ENCODE data around the gene ABHD8.

Gene ABHD8

DNA sequence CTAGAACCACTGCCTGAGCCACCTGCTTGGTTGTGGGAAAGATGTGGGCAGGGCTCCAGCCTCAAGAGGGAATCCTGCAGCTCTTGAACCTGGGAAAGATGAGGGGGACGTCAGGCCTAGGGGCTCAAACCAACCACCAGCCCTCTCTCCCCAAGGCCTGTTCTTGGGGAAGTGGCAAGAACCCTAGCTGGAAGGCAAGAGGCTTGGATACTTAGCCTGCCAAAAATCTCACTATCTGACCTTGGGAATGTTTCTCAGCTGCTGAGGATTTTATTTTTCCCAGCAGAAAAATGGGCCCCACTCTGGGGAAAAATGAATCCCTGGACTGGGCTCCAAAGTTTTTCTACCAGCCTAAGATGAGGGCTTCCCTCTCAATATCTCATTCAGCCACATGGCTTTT is 43.3 kb downstream of the ABHD8 start:
- H3K27ac ChIP-seq (ENCODE audit: low read depth, low read length): no peak overlapping the region
- H3K36me3 ChIP-seq (ENCODE audit: control insufficient read depth, insufficient read depth, low read length): peaks cover 4% of the 10 kb centered on the region; the same call in 1 of the 2 replicates
- no peak overlapping the region for H3K9ac ChIP-seq (ENCODE audit: low read depth, low read length)
- H3K9me3 ChIP-seq (ENCODE audit: control insufficient read depth, insufficient read depth, low read length): peaks cover 11% of the 10 kb centered on the region
- no peak overlapping the region for H3K4me3 ChIP-seq (ENCODE audit: low read depth, low read length)
- peaks cover 6% of the 10 kb centered on the region; the same call in 1 of the 2 replicates for H3K4me1 ChIP-seq (ENCODE audit: control insufficient read depth, insufficient read depth, low read length)
- no peaks in the 10 kb centered on the region for H3K27me3 ChIP-seq (ENCODE audit: control insufficient read depth, insufficient read depth, low read length)

DNA sequence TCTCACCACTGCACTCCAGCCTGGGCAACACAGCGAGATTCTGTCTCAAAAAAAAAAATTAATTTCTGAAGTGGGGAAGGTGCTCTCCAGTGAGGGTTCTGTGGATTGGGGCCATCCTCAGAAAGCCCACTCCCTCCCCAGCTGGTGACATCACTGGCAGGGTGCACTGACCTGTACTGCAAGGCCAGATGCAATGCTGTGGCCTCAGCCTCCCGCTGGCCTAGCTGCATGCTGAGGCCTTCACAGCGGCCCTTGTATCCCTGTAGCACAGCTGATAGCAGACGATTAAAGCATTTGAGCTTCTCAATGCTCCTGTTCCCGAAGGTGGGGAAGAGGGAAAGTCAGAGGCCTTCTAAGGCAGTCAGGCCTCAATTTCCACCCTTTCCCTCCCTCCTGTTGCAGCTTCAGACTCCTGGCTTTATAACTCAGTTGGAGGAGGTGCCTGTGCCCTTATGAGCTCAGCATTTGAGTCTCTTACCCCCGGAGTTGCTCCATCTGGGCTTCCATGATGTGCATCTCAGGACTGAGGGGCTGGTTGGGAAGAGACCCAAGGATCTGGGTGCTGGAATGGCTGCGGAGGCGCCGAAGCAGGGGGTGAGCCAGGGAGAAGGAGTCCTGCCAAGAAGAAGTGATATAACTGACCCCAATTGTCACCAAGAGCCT is 44.0 kb downstream of the ABHD8 start:
- H3K9ac ChIP-seq (ENCODE audit: low read depth, low read length): no peak overlapping the region
- no peaks in the 10 kb centered on the region for H3K27me3 ChIP-seq (ENCODE audit: control insufficient read depth, insufficient read depth, low read length)
- H3K4me3 ChIP-seq (ENCODE audit: low read depth, low read length): no peak overlapping the region

DNA sequence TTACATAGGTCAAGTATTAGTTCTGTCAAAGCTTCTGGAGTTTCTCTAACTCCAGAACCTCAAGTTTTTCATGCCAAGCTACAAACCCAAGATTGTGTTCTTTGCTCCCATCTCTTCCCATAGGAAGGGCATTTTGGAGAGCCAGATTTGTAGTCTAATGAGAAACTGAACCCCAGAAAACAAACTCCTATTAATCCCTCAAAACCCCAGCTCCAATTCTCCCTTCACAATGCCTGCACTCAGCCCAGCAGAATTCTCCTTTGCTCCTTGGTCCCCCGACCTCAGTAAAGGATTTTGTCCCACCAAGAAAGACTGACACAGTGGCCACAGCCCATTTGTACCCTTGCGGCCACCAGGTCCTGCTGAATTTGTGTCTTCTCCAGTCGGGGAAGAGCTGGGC is 47.1 kb downstream of the ABHD8 start:
- H3K9me3 ChIP-seq (ENCODE audit: control insufficient read depth, insufficient read depth, low read length): peaks cover 11% of the 10 kb centered on the region
- H3K4me1 ChIP-seq (ENCODE audit: control insufficient read depth, insufficient read depth, low read length): no peaks in the 10 kb centered on the region
- H3K27ac ChIP-seq (ENCODE audit: low read depth, low read length): no peak overlapping the region
- H3K4me3 ChIP-seq (ENCODE audit: low read depth, low read length): no peak overlapping the region
- H3K36me3 ChIP-seq (ENCODE audit: control insufficient read depth, insufficient read depth, low read length): peaks cover 7% of the 10 kb centered on the region; the same call in 1 of the 2 replicates
- H3K27me3 ChIP-seq (ENCODE audit: control insufficient read depth, insufficient read depth, low read length): no peaks in the 10 kb centered on the region
- H3K9ac ChIP-seq (ENCODE audit: low read depth, low read length): no peak overlapping the region

More for the DNA sequence above, 44.0 kb downstream of the ABHD8 start:
- Histone ChIP-seq H3K4me1 (ENCODE audit: control insufficient read depth, insufficient read depth, low read length) (peaks cover 2% of the 10 kb centered on the region; the same call in 1 of the 2 replicates), H3K27ac (ENCODE audit: low read depth, low read length) (no peak overlapping the region), H3K36me3 (ENCODE audit: control insufficient read depth, insufficient read depth, low read length) (peaks cover 4% of the 10 kb centered on the region; the same call in 1 of the 2 replicates), H3K9me3 (ENCODE audit: control insufficient read depth, insufficient read depth, low read length) (peaks cover 11% of the 10 kb centered on the region)

DNA sequence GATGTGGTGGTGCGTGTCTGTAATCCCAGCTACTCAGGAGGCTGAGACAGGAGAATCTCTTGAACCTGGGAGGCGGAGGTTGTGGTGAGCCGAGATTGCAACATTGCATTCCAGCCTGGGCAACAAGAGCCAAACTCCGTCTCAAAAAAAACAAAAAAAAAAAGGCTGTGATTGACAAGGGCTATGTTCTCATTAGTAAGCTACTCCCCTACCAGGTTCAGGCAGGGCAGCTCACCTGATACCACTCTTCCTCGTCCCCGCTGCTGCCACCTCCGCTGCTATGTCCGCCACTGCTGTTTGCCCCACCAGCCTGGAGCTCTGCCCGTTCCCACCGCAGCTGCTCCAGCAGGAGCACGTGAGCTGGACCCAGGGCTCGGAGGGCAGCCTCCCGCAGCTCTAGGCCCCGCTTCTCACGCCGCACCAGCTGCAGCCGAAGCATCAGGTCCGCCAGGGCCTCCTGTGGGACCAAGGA is 48.0 kb downstream of the ABHD8 start:
- no peaks in the 10 kb centered on the region for H3K27me3 ChIP-seq (ENCODE audit: control insufficient read depth, insufficient read depth, low read length)
- H3K9ac ChIP-seq (ENCODE audit: low read depth, low read length): no peak overlapping the region
- H3K4me1 ChIP-seq (ENCODE audit: control insufficient read depth, insufficient read depth, low read length): no peaks in the 10 kb centered on the region
- no peak overlapping the region for H3K4me3 ChIP-seq (ENCODE audit: low read depth, low read length)
- peaks cover 11% of the 10 kb centered on the region for H3K9me3 ChIP-seq (ENCODE audit: control insufficient read depth, insufficient read depth, low read length)
- H3K27ac ChIP-seq (ENCODE audit: low read depth, low read length): no peak overlapping the region
- peaks cover 7% of the 10 kb centered on the region; the same call in 1 of the 2 replicates for H3K36me3 ChIP-seq (ENCODE audit: control insufficient read depth, insufficient read depth, low read length)

DNA sequence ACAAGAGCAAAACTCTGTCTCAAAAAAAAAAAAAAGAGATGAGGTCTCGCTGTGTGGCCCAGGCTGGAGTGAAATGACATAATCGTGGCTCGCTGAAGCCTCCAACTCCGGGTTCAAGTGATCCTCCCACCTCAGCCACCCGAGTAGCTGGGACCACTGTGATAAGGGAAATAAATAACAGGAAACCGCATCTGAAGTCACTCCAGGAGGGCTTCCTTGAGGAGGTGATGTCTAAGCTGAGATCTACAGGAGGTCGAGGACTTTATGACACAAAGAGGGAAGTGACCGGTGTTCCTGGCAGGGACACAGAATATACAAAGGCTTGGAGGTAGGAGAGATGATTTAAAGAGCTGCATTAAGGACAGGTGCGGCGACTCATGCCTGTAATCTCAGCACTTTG is 48.6 kb downstream of the ABHD8 start:
- no peak overlapping the region for H3K27ac ChIP-seq (ENCODE audit: low read depth, low read length)
- no peak overlapping the region for H3K9ac ChIP-seq (ENCODE audit: low read depth, low read length)
- peaks cover 7% of the 10 kb centered on the region; the same call in 1 of the 2 replicates for H3K36me3 ChIP-seq (ENCODE audit: control insufficient read depth, insufficient read depth, low read length)
- no peak overlapping the region for H3K4me3 ChIP-seq (ENCODE audit: low read depth, low read length)
- H3K27me3 ChIP-seq (ENCODE audit: control insufficient read depth, insufficient read depth, low read length): no peaks in the 10 kb centered on the region
- no peaks in the 10 kb centered on the region for H3K4me1 ChIP-seq (ENCODE audit: control insufficient read depth, insufficient read depth, low read length)
- peaks cover 8% of the 10 kb centered on the region for H3K9me3 ChIP-seq (ENCODE audit: control insufficient read depth, insufficient read depth, low read length)

DNA sequence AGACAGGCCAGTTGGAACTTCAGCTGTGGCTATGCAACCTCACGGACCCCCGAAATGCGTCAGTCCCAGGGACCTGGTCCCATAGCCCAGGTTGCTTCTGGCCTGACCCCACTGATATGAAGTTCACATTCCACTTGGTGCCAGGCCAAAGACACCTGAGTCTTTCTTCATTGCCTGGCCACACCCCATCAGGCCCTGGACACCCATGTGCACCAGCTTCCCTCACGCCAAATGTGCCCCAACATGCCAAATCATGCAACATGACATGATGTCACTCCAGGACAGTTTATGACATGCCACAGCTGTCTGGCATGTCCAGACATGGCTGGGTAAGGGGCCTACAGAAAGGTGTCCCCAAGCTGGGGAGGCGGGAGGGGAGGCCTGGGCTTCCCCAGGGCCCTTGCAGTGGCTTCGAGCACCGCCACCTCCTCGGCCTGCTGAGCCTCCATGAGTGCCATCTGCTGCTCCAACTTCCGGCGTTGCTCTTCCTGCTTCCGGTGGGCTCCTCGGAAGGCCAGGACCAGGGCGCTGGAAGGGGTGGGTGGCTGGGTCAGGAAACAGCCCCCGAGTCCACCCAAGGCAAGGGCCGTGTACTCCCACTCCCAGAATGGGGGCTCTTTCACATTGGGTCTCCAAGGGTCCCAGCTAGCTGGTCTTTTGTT is 53.2 kb downstream of the ABHD8 start:
- Histone ChIP-seq H3K4me3 (ENCODE audit: low read depth, low read length) (no peak overlapping the region), H3K27me3 (ENCODE audit: control insufficient read depth, insufficient read depth, low read length) (no peaks in the 10 kb centered on the region), H3K4me1 (ENCODE audit: control insufficient read depth, insufficient read depth, low read length) (peaks cover 27% of the 10 kb centered on the region), H3K9me3 (ENCODE audit: control insufficient read depth, insufficient read depth, low read length) (no peaks in the 10 kb centered on the region), H3K9ac (ENCODE audit: low read depth, low read length) (no peak overlapping the region), H3K36me3 (ENCODE audit: control insufficient read depth, insufficient read depth, low read length) (0 out of 2 replicates have a peak, but pooled peaks cover 3% of the 10 kb centered on the region), H3K27ac (ENCODE audit: low read depth, low read length) (no peak overlapping the region)

DNA sequence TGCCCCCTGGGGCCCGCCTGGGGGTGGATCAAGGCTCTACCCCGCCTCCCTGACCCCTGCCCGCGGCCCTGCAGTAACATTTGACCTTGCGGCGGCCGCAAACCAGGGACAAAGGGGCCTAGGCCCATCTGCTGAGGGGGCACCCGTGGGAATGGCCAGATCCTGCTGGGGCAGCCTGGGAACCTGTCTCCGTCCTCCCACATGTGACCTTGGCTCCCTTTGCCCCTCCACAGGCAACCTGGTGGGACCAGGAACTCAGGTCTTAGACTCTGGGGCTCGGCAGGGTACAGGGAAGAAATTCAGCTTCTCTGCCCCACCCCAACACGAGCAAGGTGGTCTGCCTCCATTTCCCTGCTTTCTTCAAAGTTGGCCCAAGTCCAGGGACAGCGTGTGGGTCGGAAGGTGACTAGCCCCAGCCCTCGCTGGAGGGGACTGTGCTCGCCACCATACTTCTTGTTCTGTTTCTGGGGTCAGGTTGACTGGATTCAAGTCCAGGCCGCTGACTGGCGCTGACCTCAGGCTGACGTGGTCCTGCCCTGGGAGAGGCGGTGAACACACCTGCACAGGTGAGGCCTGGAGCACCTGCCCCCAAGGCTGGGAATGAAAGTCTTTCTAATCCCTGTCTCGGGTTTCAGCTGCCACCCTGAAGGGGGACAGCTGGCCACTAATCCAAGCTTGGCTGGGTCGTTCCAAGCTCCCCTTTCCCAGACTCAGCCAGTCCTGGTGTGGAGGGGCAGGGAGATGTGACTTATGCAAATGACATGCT is 55.0 kb downstream of the ABHD8 start:
- Histone ChIP-seq H3K9me3 (ENCODE audit: control insufficient read depth, insufficient read depth, low read length) (no peaks in the 10 kb centered on the region), H3K27me3 (ENCODE audit: control insufficient read depth, insufficient read depth, low read length) (no peaks in the 10 kb centered on the region), H3K36me3 (ENCODE audit: control insufficient read depth, insufficient read depth, low read length) (0 out of 2 replicates have a peak, but pooled peaks cover 3% of the 10 kb centered on the region), H3K27ac (ENCODE audit: low read depth, low read length) (peak overlapping the region; percentile 96), H3K4me1 (ENCODE audit: control insufficient read depth, insufficient read depth, low read length) (peaks cover 27% of the 10 kb centered on the region), H3K9ac (ENCODE audit: low read depth, low read length) (peak overlapping the region; percentile 33), H3K4me3 (ENCODE audit: low read depth, low read length) (peak overlapping the region; percentile 42)

DNA sequence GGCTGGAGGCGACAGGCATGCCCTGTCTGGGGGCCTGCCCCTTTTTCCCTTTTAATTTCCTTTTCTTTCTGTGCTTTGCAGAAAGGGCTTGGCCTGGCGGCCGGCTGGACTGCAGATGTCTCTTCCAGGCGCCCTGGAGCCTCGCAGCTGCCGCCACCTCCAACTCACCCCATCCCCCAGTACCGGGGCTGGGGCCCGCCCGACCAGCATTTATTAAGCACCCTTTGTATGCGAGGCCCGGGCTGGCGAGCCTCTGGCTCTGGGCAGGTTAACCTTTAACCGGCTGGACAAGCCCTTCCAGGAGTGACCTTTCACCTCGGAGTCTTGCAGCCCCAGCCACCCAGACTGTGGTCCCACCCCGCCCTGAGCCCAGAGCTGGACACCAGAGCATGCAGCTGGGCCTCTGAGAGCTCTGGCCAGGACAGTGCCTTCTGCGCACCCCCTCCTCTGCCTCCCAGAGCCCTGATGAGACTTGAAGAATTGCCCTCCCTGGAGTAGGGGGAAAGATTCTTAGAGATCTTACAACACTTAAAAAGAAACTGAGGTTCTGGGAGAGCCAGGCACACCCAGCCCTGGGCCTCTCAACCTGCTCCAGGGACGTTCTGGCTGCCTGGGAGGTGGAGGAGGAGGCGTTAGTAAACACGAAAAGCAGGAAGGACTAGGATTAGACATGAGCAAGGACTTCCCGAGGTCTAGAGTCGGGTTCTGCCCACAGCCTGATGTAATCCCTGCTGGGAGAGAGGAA is 56.4 kb downstream of the ABHD8 start:
- Histone ChIP-seq H3K9me3 (ENCODE audit: control insufficient read depth, insufficient read depth, low read length) (no peaks in the 10 kb centered on the region), H3K9ac (ENCODE audit: low read depth, low read length) (0 out of 2 replicates have a peak overlapping the region, but pooled peaks have one; percentile 75), H3K36me3 (ENCODE audit: control insufficient read depth, insufficient read depth, low read length) (0 out of 2 replicates have a peak, but pooled peaks cover 3% of the 10 kb centered on the region), H3K27me3 (ENCODE audit: control insufficient read depth, insufficient read depth, low read length) (no peaks in the 10 kb centered on the region), H3K4me3 (ENCODE audit: low read depth, low read length) (peak overlapping the region; percentile 71), H3K4me1 (ENCODE audit: control insufficient read depth, insufficient read depth, low read length) (peaks cover 27% of the 10 kb centered on the region), H3K27ac (ENCODE audit: low read depth, low read length) (peak overlapping the region; percentile 96)

DNA sequence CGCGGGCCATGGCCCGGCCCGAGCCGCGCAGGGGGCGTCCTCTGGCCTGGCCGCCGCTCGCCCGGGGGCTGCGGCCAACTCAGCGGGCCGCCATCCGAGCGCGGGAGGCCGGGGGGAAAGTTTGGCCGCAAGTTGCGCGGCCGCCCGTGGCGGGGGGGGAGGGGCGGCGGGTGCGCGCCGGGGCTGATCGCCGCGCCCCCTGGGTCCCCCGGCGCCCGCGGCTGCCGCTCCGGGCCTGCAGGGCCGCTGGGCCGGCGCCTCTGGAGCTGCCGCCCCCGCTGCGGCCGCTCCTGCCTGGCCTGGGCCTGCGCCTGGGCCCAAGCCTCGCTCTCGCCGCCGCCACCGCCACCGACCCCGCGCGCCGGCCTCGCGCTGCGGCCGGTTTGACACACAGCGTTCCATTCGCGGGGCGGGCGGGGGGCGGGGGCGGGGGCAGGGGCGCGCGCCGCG is 57.7 kb downstream of the ABHD8 start, which contains the start of gene NR2F6:
Gene NR2F6 (minus strand): TSS at position 385 of the 450 bp plus-strand sequence. CDS start 699 bp downstream, outside the sequence.
- Histone ChIP-seq H3K36me3 (ENCODE audit: control insufficient read depth, insufficient read depth, low read length) (no peaks in the 10 kb centered on the region; the same call in 1 of the 2 replicates), H3K4me3 (ENCODE audit: low read depth, low read length) (peak within 1 kb of the TSS; percentile 93), H3K4me1 (ENCODE audit: control insufficient read depth, insufficient read depth, low read length) (peaks cover 27% of the 10 kb centered on the region), H3K27me3 (ENCODE audit: control insufficient read depth, insufficient read depth, low read length) (no peaks in the 10 kb centered on the region), H3K9me3 (ENCODE audit: control insufficient read depth, insufficient read depth, low read length) (no peaks in the 10 kb centered on the region), H3K9ac (ENCODE audit: low read depth, low read length) (peak within 1 kb of the TSS; percentile 75; the same call in 1 of the 2 replicates), H3K27ac (ENCODE audit: low read depth, low read length) (peak within 1 kb of the TSS; percentile 96)

Measured in HUES48 (cell line).